Heart left ventricle (tissue), 16 donors: ENCODE data around the gene ZNF334. TPM values are rescaled to one million over a fixed set of nuclear protein-coding genes. Genes with fewer than 3 reads are reported as not detected.

Experiments used
- ATAC-seq, 4 donors: fragments of 200-7000 bp; cut with Tn5 transposase; one replicate each; pipeline ENCODE4 v1.9.1; 2020 to 2022; ENCODE audit warnings: moderate library complexity in 4 of 4, mild to moderate bottlenecking in 3 of 4, moderate number of reproducible peaks in 1 of 4
- DNase-seq, 5 donors: peaks; one replicate each; pipeline ENCODE4 v3.0.0-alpha.2; 2020
- H3K27ac ChIP-seq, 12 donors: fragments of 200-600 bp; sonication (generic) in 4 of 12; one replicate each; pipeline versions ENCODE4 v1.5.0 to v1.8.0; 2016 to 2022; ENCODE audit warnings: mild to moderate bottlenecking in 2 of 12
- H3K27me3 ChIP-seq, 9 donors: fragments of 200-600 bp; sonication (generic) in 2 of 9; one replicate each; pipeline versions ENCODE4 v1.5.1 to v1.8.0; 2016 to 2022; ENCODE audit warnings: mild to moderate bottlenecking in 3 of 9
- H3K36me3 ChIP-seq, 9 donors: fragments of 200-600 bp; sonication (generic) in 2 of 9; one replicate each; pipeline versions ENCODE4 v1.5.0 to v1.8.0; 2018 to 2022; ENCODE audit warnings: mild to moderate bottlenecking in 2 of 9
- H3K4me1 ChIP-seq, 12 donors: fragments of 200-600 bp; sonication (generic) in 4 of 12; one replicate each; pipeline versions ENCODE4 v1.5.0 to v1.8.0; 2016 to 2022; ENCODE audit warnings: mild to moderate bottlenecking in 3 of 12
- H3K4me3 ChIP-seq, 12 donors: fragments of 200-600 bp; sonication (generic) in 4 of 12; one replicate each; pipeline versions ENCODE4 v1.5.0 to v1.8.0; 2017 to 2022; ENCODE audit warnings: mild to moderate bottlenecking in 9 of 12, moderate library complexity in 4 of 12
- H3K9me3 ChIP-seq, 12 donors: fragments of 200-600 bp; sonication (generic) in 4 of 12; one replicate each; pipeline versions ENCODE4 v1.5.0 to v1.8.0; 2016 to 2022; ENCODE audit warnings: mild to moderate bottlenecking in 1 of 12
- CTCF ChIP-seq, 12 donors: fragments of 200-600 bp; sonication (generic) in 4 of 12; IDR thresholded peaks; one replicate each; pipeline versions ENCODE4 v1.5.0 to v1.8.0; 2018 to 2022; ENCODE audit warnings: antibody characterized with exemption in 12 of 12, mild to moderate bottlenecking in 5 of 12
- POLR2A ChIP-seq, 2 donors: fragments of 450-650 bp; IDR thresholded peaks; one replicate each; pipeline ENCODE4 v1.6.1; 2017; ENCODE audit warnings: antibody characterized with exemption in 2 of 2, mild to moderate bottlenecking in 2 of 2, moderate library complexity in 2 of 2
- WGBS, 4 donors: extraction: QIAGEN DNeasy Blood & Tissue Kit in 2 of 4; methylation state at CpG; one replicate each; pipeline versions ENCODE4 v1.1.5 to v1.1.7; 2013 to 2018; 5-methylcytosine and 5-hydroxymethylcytosine counted together
- intact Hi-C, 10 donors: fragments of 100-400 bp; cut with DNase I; formaldehyde crosslinking; loops; one replicate each; pipeline versions ENCODE4 v1.11.1 to v1.14.2; 2022
- polyA plus RNA-seq, 2 donors: library from polyadenylated mRNA; stranded (reverse); fragments of 200-250 nt; gene quantifications; one replicate each; pipeline ENCODE4 v1.2.3, GENCODE V29; 2013
- total RNA-seq, 9 donors: library from RNA; depleted of rRNA in 2 of 9; stranded (reverse); fragments of >200 nt in 2 of 9; fragmentation: NEBNext Ultra II Directional in 3 of 9; extraction: Animal tissue kit (Norgen Biotek cat#: 25700) in 3 of 9; gene quantifications; one replicate each; pipeline versions ENCODE4 v1.1.0 to v1.2.4, GENCODE V29; 2016 to 2023
- donor health status: ischemic (EF 13 %, LVEDD 7.1; RV severe dilation, severe dysfunction).
- donor health status: healthy with polysubstance abuse.
- donor health status: DM: no; HTN: yes; CAD: no.
- donor health status: DM: no; HTN: no; CAD: no.
- donor health status: ischemic (EF 25% LVEDD 6.9; RV normal size, moderate dysfunction).
- donor health status: ischemic (EF 25% LVEDD 5.7; RV mildly dilated, moderate dysfunction).
- donor health status: healthy.
- donor health status: DM: yes; HTN: yes; CAD: no.
- donor health status: ischemic (EF 35%, LVEDD 5.7; RV mildly dilated, moderate dysfunction).
- donor health status: nonischemic (EF 11% LVEDD 7.7; RV severe dilation, severe dysfunction).
- donor health status: DM: yes; HTN: yes; CAD: no.
- donor health status: PGD.
- donor health status: ischemic (EF 29% LVEDD 5.4; RV normal size, mild dysfunction).
- donor health status: nonischemic (EF 23%, LVEDD 6.1; RV moderate dilation, normal function).

The ZNF334 gene
- total and polyA plus RNA-seq, 11 donors, result 0.31 to 2.5 (median 1.0) TPM

GRCh38 chr20:46559685-46560440, 46.5 kb upstream of the ZNF334 start:
- ATAC-seq, result no peak
- Histone ChIP-seq H3K4me3 (no peak overlapping the region), H3K4me1 (peaks cover 0 to 20% (median 8%) of the 10 kb centered on the region in 12 donors), H3K27ac (no peak overlapping the region), H3K36me3 (no peaks in the 10 kb centered on the region), H3K27me3 (no peaks in the 10 kb centered on the region), H3K9me3 (no peaks in the 10 kb centered on the region)
- intact Hi-C loops, result loop anchor here in 7 of 10 donors (5.0 kb wide), 2 partner anchors 122 to 193 kb away; no protein-coding TSS in a partner anchor
- DNase-seq, result no peak
- TF ChIP-seq POLR2A (IDR thresholded peaks at IDR 0.05), result no peak
- peak in 7 of 12 donors; percentile 13 to 40 (median 24) for TF ChIP-seq CTCF (IDR thresholded peaks at IDR 0.05)
- WGBS, 4 donors, result 66 to 77% (median 75%) methylated on average over 4 to 7 of the region's 7 CpGs

GRCh38 chr20:46559001-46559400, 45.6 kb upstream of the ZNF334 start:
- no peak for DNase-seq
- 81 to 94% (median 87%) methylated on average over 3 of the region's 3 CpGs for WGBS, 4 donors
- no peak for TF ChIP-seq CTCF (IDR thresholded peaks at IDR 0.05)
- no peaks in the 10 kb centered on the region for H3K36me3 ChIP-seq
- no peaks in the 10 kb centered on the region for H3K9me3 ChIP-seq
- H3K4me3 ChIP-seq, result no peak overlapping the region
- intact Hi-C loops, result loop anchor here in 2 of 10 donors (5.0 kb wide), 2 partner anchors 123 to 192 kb away; no protein-coding TSS in a partner anchor
- ATAC-seq, result no peak
- no peak overlapping the region for H3K27ac ChIP-seq
- H3K27me3 ChIP-seq, result no peaks in the 10 kb centered on the region
- H3K4me1 ChIP-seq, result peaks cover 0 to 20% (median 8%) of the 10 kb centered on the region in 12 donors

GRCh38 chr20:46558511-46558959, 45.2 kb upstream of the ZNF334 start:
- ATAC-seq, result peak in 3 of 4 donors; percentile 59 to 65 (median 62)
- WGBS, 4 donors, result 57 to 68% (median 65%) methylated on average over 5 of the region's 5 CpGs

More at GRCh38 chr20:46558511-46558959, 45.2 kb upstream of the ZNF334 start:
- TF ChIP-seq CTCF (IDR thresholded peaks at IDR 0.05) (no peak), POLR2A (IDR thresholded peaks at IDR 0.05) (no peak)
- H3K9me3 ChIP-seq, result no peaks in the 10 kb centered on the region
- intact Hi-C loops, result loop anchor here in 2 of 10 donors (5.0 kb wide), 2 partner anchors 124 to 191 kb away; no protein-coding TSS in a partner anchor
- no peak overlapping the region for H3K27ac ChIP-seq
- peaks cover 0 to 20% (median 8%) of the 10 kb centered on the region in 12 donors for H3K4me1 ChIP-seq
- no peak overlapping the region for H3K4me3 ChIP-seq
- no peaks in the 10 kb centered on the region for H3K36me3 ChIP-seq
- no peaks in the 10 kb centered on the region for H3K27me3 ChIP-seq
- peak in 3 of 5 donors; percentile 11 to 46 (median 35) for DNase-seq
